HepG2 (cell line): Measurements from ENCODE around the gene CDC42BPG. TPM values are rescaled to one million over a fixed set of nuclear protein-coding genes. Genes with fewer than 3 reads are reported as not detected.

ENCODE experiments used
- FOSL1 ChIP-seq: sonication (generic); formaldehyde crosslinking; IDR thresholded peaks from 2 replicates; pipeline ENCODE4 v1.9.0; 2021; ENCODE audit warnings: missing genetic modification reagents, borderline replicate concordance
- FOXA1 ChIP-seq, 2 experiments: fragments of 450-650 bp in 1 of 2; sonication (generic) in 1 of 2; formaldehyde crosslinking in 1 of 2; IDR thresholded peaks; 2 replicates each; pipeline versions ENCODE4 v1.4.0 to v1.6.1; 2016 to 2020; ENCODE audit warnings: missing genetic modification reagents in 1 of 2
- FOXO4 ChIP-seq: sonication (generic); formaldehyde crosslinking; conservative IDR thresholded peaks from 2 replicates; pipeline ENCODE4 v1.8.1; 2023; ENCODE audit warnings: missing genetic modification reagents
- GMEB2 ChIP-seq: IDR thresholded peaks from 2 replicates; pipeline ENCODE4 v1.6.1; 2016; ENCODE audit warnings: missing biosample characterization, missing genetic modification reagents, low read depth
- MEF2D ChIP-seq: sonication (generic); formaldehyde crosslinking; IDR thresholded peaks from 2 replicates; pipeline ENCODE4 v1.5.1; 2020; ENCODE audit warnings: mild to moderate bottlenecking, missing genetic modification reagents
- NFYB ChIP-seq: sonication (generic); formaldehyde crosslinking; IDR thresholded peaks from 2 replicates; pipeline ENCODE4 v1.4.0; 2020; ENCODE audit warnings: missing genetic modification reagents
- NONO ChIP-seq, 2 experiments: fragments of 450-650 bp in 1 of 2; sonication (generic) in 1 of 2; formaldehyde crosslinking in 1 of 2; IDR thresholded peaks in 1 of 2; conservative IDR thresholded peaks in 1 of 2; 2 replicates each; pipeline versions ENCODE4 v1.6.1 to v1.8.0; 2017 to 2022; ENCODE audit warnings: mild to moderate bottlenecking in 1 of 2, missing genetic modification reagents in 1 of 2, moderate library complexity in 1 of 2
- NR3C1 ChIP-seq: sonication (generic); formaldehyde crosslinking; IDR thresholded peaks from 2 replicates; pipeline ENCODE4 v1.4.0; 2020; ENCODE audit warnings: missing genetic modification reagents
- RXRB ChIP-seq: IDR thresholded peaks from 2 replicates; pipeline ENCODE4 v1.6.1; 2016; ENCODE audit warnings: borderline replicate concordance, missing genetic modification reagents, missing compliant biosample characterization
- SP140L ChIP-seq: sonication (generic); formaldehyde crosslinking; IDR thresholded peaks from 2 replicates; pipeline ENCODE4 v1.4.0; 2020; ENCODE audit warnings: missing genetic modification reagents, borderline replicate concordance
- STAG1 ChIP-seq: sonication (generic); formaldehyde crosslinking; IDR thresholded peaks from 2 replicates; pipeline ENCODE4 v1.4.0; 2020; ENCODE audit warnings: missing genetic modification reagents
- TERF1 ChIP-seq: sonication (generic); formaldehyde crosslinking; IDR thresholded peaks from 2 replicates; pipeline ENCODE4 v1.8.0; 2022; ENCODE audit warnings: mild to moderate bottlenecking, missing genetic modification reagents, moderate library complexity
- XBP1 ChIP-seq: sonication (generic); formaldehyde crosslinking; IDR thresholded peaks from 2 replicates; pipeline ENCODE4 v1.5.0; 2020; ENCODE audit warnings: missing genetic modification reagents
- ZBTB3 ChIP-seq: sonication (generic); formaldehyde crosslinking; IDR thresholded peaks from 2 replicates; pipeline ENCODE4 v1.4.0; 2020; ENCODE audit warnings: low read depth, mild to moderate bottlenecking, moderate library complexity, missing genetic modification reagents, borderline replicate concordance
- ZFP90 ChIP-seq: sonication (generic); formaldehyde crosslinking; IDR thresholded peaks from 2 replicates; pipeline ENCODE4 v1.8.0; 2022; ENCODE audit warnings: missing genetic modification reagents, mild to moderate bottlenecking, inconsistent platforms, borderline replicate concordance
- ZGPAT ChIP-seq: IDR thresholded peaks from 2 replicates; pipeline ENCODE4 v1.6.1; 2016; ENCODE audit warnings: mild to moderate bottlenecking
- ZMYM3 ChIP-seq: sonication (generic); formaldehyde crosslinking; IDR thresholded peaks from 2 replicates; pipeline ENCODE4 v1.5.1; 2020; ENCODE audit warnings: mild to moderate bottlenecking, missing genetic modification reagents
- ZNF225 ChIP-seq: sonication (generic); formaldehyde crosslinking; IDR thresholded peaks from 2 replicates; pipeline ENCODE4 v1.4.0; 2020; ENCODE audit warnings: mild to moderate bottlenecking, missing genetic modification reagents
- ZNF562 ChIP-seq: sonication (generic); formaldehyde crosslinking; IDR thresholded peaks from 2 replicates; pipeline ENCODE4 v1.8.0; 2022; ENCODE audit warnings: missing genetic modification reagents, borderline replicate concordance
- ZUFSP ChIP-seq: sonication (generic); formaldehyde crosslinking; IDR thresholded peaks from 2 replicates; pipeline ENCODE4 v1.9.0; 2021; ENCODE audit warnings: missing genetic modification reagents, mild to moderate bottlenecking, borderline replicate concordance
- polyA plus RNA-seq, 8 experiments: library from polyadenylated mRNA; depleted of rRNA in 3 of 8; stranded (reverse) in 7 of 8; unstranded in 1 of 8; fragments of >200 nt; fragmentation: Illumina TruSeq in 4 of 8; extraction: Trizol in 4 of 8; gene quantifications; 2 replicates each; pipeline versions ENCODE4 v1.2.1 to v1.2.3, GENCODE V29; 2011 to 2016; ENCODE audit warnings: low read depth in 4 of 8, missing spikeins in 1 of 8, mixed read lengths in 1 of 8; ENCODE audit not compliant: insufficient read depth in 1 of 8
- total RNA-seq, 5 experiments: library from RNA; depleted of rRNA; stranded (reverse); fragments of >200 nt; fragmentation: Illumina TruSeq; extraction: Trizol; gene quantifications; 2 replicates each; pipeline ENCODE4 v1.2.3, GENCODE V29; 2016; ENCODE audit warnings: low read depth in 1 of 5

CDC42BPG gene
- total and polyA plus RNA-seq, 2 of the 13 experiments (the other 11 are each of a cell fraction or from before 2014, with no cell fraction given), result 0.55 to 1.4 TPM

GRCh38 chr11:64848826-64849597, 4.6 kb upstream of the CDC42BPG start (continued):
- TF ChIP-seq RXRB (CRISPR knock-in tag), result no peak
- no peak for TF ChIP-seq ZUFSP (CRISPR knock-in tag)
- TF ChIP-seq NFYB (CRISPR knock-in tag), result no peak
- no peak for TF ChIP-seq NONO (IDR thresholded peaks at IDR 0.05)
- TF ChIP-seq NONO (CRISPR knock-in tag; conservative IDR thresholded peaks at IDR 0.05), result no peak
- TF ChIP-seq ZGPAT, result no peak
- TF ChIP-seq ZMYM3 (CRISPR knock-in tag), result no peak
- no peak for TF ChIP-seq ZNF225
- no peak for TF ChIP-seq FOSL1
- TF ChIP-seq TERF1 (CRISPR knock-in tag), result no peak
- no peak for TF ChIP-seq SP140L (CRISPR knock-in tag)
- no peak for TF ChIP-seq GMEB2 (CRISPR knock-in tag)
- no peak for TF ChIP-seq ZFP90 (CRISPR knock-in tag)
- no peak for TF ChIP-seq FOXO4
- peak; percentile 65 for TF ChIP-seq STAG1
- TF ChIP-seq ZNF562 (CRISPR knock-in tag), result no peak
- TF ChIP-seq NR3C1 (CRISPR knock-in tag), result no peak
- TF ChIP-seq MEF2D (CRISPR knock-in tag), result no peak
- TF ChIP-seq ZBTB3 (CRISPR knock-in tag), result no peak
- no peak for TF ChIP-seq XBP1
- TF ChIP-seq FOXA1 (IDR thresholded peaks at IDR 0.05), result no peak
- no peak for TF ChIP-seq FOXA1 (CRISPR knock-in tag; IDR thresholded peaks at IDR 0.05)
